Left lobe of liver (tissue), 2 donors: Measurements from ENCODE around the gene WBP11. TPM values are rescaled to one million over a fixed set of nuclear protein-coding genes. Genes with fewer than 3 reads are reported as not detected.

Source experiments
- ATAC-seq: fragments of 200-7000 bp; cut with Tn5 transposase; one replicate; pipeline ENCODE4 v1.9.1; 2020; ENCODE audit warnings: mild to moderate bottlenecking, moderate library complexity
- DNase-seq: peaks from one replicate; pipeline ENCODE4 v3.0.0-alpha.2; 2020; ENCODE audit warnings: low spot score
- total RNA-seq: library from RNA; stranded (reverse); gene quantifications from one replicate; pipeline ENCODE4 v1.2.1, GENCODE V29; 2021
- donor health status: DM: no; HTN: no; CAD: no; lungs with moderate emphysema.
- donor health status: DM: no; HTN: yes; CAD: no.

The WBP11 gene
- total RNA-seq, 1 donor from 2014 or later: 15.9 TPM

- ATAC-seq (no peak), DNase-seq (no peak)
These were observed 22.0 kb upstream of the WBP11 start for GRCh38 chr12:14825256-14825655.

- ATAC-seq (no peak), DNase-seq (no peak)
These were observed 20.8 kb upstream of the WBP11 start for GRCh38 chr12:14824012-14824634.

GRCh38 chr12:14814014-14814413 is 10.7 kb upstream of the WBP11 start, which contains the start of gene SMCO3:
TSS of gene SMCO3 (minus strand) at chr12:14814182. CDS start at chr12:14806680, 7,502 bp downstream.
- no peak for ATAC-seq
- DNase-seq: no peak

GRCh38 chr12:14811486-14811885 is 8.2 kb upstream of the WBP11 start:
- no peak for DNase-seq
- ATAC-seq: no peak

- ATAC-seq (peak; percentile 97), DNase-seq (peak; percentile 59)
These were observed 7.7 kb upstream of the WBP11 start for GRCh38 chr12:14810953-14811483.

- DNase-seq: no peak
- ATAC-seq: peak; percentile 64
These were observed 7.1 kb upstream of the WBP11 start for GRCh38 chr12:14810167-14810952.

GRCh38 chr12:14803830-14804160 is 517 bp upstream of the WBP11 start:
- DNase-seq (no peak), ATAC-seq (peak; percentile 29)

GRCh38 chr12:14802721-14803010 is 612 bp downstream of the WBP11 start:
- DNase-seq: no peak
- no peak for ATAC-seq

GRCh38 chr12:14802247-14802646 is 1.0 kb downstream of the WBP11 start:
- DNase-seq: no peak
- no peak for ATAC-seq

- DNase-seq: no peak
These were observed 8.2 kb downstream of the WBP11 start for GRCh38 chr12:14795028-14795448.

GRCh38 chr12:14785568-14785967 is 17.7 kb downstream of the WBP11 start:
- DNase-seq: no peak
- no peak for ATAC-seq

More at GRCh38 chr12:14795028-14795448, 8.2 kb downstream of the WBP11 start:
- no peak for ATAC-seq

GRCh38 chr12:14784471-14784870 is 18.8 kb downstream of the WBP11 start:
- no peak for DNase-seq
- no peak for ATAC-seq

- no peak for DNase-seq
- no peak for ATAC-seq
These were observed 20.5 kb downstream of the WBP11 start for GRCh38 chr12:14782756-14783155.

GRCh38 chr12:14781563-14781962 is 21.7 kb downstream of the WBP11 start:
- DNase-seq (no peak), ATAC-seq (no peak)

- DNase-seq (no peak), ATAC-seq (no peak)
These were observed 22.4 kb downstream of the WBP11 start for GRCh38 chr12:14780859-14781258.

GRCh38 chr12:14779834-14780233 is 23.4 kb downstream of the WBP11 start:
- no peak for ATAC-seq
- no peak for DNase-seq

GRCh38 chr12:14777271-14777670 is 26.0 kb downstream of the WBP11 start:
- ATAC-seq: no peak
- DNase-seq: no peak

GRCh38 chr12:14776236-14776961 is 26.9 kb downstream of the WBP11 start:
- ATAC-seq: no peak
- no peak for DNase-seq

GRCh38 chr12:14775636-14775980 is 27.7 kb downstream of the WBP11 start:
- ATAC-seq: no peak
- no peak for DNase-seq

- peak; percentile 55 for DNase-seq
- peak; percentile 22 for ATAC-seq
These were observed 28.2 kb downstream of the WBP11 start for GRCh38 chr12:14774906-14775635.
